ENCODE results near the gene SPTBN1.

Gene SPTBN1

DNA sequence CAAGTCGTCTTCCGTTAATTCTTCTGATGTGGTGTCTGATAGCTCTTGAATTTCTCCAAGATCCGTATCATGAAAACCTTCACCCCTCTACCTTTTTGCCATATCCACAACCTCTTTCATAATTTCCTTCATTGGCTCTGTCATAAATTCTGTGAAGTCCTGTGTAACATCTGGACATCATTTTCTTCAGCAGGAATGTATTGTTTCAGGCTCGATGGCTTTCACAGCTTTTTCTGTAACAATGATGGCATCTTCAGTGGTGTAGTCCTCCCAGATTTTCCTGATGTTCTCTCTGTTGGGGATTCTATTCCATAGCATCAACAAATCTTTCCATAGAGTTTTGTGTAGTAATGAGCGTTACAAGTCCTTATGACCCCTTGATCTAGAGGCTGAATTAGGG is 153.1 kb downstream of the SPTBN1 start:
- DNase-seq (ENCODE audit: low read depth in 2 of 2), result no peak

GRCh38 chr2:54609647-54610046 is 153.5 kb downstream of the SPTBN1 start:
- no peak for DNase-seq (ENCODE audit: low read depth in 2 of 2)

DNA sequence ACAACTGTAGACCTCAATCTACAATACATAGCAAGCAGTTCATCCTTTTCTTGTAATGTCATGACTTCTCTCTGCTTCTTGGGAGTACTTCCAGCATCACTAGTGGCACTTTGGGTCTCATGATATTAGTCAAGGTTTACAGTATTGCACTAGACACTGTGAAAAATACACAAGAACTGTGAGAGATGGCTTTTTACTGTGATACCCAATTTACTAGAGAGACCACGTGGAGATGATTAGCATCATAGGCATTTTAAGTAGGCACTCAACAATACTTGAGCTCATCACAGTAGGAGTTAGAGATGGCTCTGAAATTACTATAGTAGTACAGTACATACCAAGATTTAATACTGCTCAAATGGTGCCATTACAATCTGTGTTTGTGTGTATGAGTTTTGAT is 154.6 kb downstream of the SPTBN1 start:
- DNase-seq (ENCODE audit: low read depth in 2 of 2), result no peak

DNA sequence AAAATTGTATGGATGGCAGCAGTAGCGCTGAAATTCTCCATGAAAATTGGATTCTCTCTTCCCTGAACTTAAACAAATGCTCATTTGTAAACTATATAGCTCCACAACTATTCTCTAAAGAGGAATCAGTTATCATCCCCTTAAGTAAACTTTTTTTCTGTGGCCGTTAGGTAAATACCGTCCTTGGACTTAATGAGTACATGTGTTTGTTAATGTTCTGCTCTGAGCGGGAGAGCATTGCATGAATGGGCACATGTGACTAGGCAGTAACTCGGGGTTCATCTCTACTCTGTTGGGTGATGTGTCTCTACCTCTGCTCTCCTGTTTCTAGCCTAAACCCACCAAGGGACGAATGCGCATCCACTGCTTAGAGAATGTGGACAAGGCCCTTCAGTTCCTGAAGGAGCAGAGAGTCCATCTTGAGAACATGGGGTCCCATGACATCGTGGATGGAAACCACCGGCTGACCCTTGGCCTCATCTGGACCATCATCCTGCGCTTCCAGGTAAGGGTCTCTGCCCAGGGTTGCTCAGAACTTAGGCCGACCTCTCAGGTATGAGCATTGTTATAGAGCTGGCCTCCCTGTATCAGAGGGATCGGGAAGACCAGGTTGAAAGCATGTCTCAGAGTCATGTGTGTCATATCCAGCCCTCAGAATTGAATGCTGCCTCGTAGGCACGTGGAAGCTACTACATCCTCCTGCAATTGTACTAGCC is 155.9 kb downstream of the SPTBN1 start:
- DNase-seq (ENCODE audit: low read depth in 2 of 2), result no peak

GRCh38 chr2:54613386-54613785 is 157.3 kb downstream of the SPTBN1 start:
- no peak for DNase-seq (ENCODE audit: low read depth in 2 of 2)

- DNase-seq (ENCODE audit: low read depth in 2 of 2), result no peak
Observed at GRCh38 chr2:54613794-54614257, 157.7 kb downstream of the SPTBN1 start.

DNA sequence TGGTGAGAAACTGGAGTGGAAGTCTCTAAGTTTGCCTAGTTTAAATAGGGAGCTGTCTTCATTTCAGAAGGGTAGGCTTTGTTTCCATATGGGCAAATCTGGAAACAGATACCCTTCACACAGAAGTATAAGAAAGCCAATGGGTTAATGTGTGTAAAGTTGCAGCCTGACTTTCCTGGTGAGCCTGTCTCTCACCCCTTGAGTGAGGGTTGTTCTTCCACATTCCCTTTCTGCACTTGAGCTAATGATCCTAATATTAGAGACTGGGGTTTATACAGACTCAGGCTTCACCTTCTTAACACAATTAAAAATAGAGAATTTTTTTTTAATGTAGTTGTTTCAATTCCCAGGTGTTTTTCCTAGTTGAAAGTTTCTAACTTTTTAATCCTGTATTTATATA is 158.7 kb downstream of the SPTBN1 start:
- no peak for DNase-seq (ENCODE audit: low read depth in 2 of 2)

DNA sequence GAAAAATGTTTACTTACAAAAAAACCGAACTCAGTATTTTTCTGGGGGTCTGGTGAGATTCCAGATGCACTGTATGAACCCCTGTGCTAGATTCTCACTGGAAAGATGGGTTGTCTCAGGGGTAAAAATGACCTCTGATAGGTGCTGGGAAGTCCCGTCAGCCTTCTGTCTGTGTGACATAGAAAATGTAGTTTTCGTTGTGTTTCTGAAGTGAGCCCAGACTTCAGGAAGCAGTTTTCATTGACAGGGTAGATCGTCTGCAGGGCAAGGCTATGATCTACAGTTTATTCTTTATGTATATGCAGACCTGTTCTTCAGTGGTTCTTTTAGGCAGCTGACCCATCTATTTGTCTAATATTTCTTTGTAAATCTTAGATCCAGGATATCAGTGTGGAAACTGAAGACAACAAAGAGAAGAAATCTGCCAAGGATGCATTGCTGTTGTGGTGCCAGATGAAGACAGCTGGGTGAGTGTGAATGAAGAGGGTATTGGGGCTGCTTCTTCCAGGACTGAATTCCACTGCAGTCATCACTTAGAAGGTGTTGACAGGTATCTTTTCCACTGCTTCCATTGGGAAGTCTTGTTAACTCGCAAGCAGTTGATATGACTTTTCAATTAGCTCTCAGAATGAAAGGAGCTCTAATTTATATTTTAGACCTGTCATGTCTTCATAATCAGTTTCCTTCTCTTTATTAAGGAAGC is 159.9 kb downstream of the SPTBN1 start:
- DNase-seq (ENCODE audit: low read depth in 2 of 2), result no peak

DNA sequence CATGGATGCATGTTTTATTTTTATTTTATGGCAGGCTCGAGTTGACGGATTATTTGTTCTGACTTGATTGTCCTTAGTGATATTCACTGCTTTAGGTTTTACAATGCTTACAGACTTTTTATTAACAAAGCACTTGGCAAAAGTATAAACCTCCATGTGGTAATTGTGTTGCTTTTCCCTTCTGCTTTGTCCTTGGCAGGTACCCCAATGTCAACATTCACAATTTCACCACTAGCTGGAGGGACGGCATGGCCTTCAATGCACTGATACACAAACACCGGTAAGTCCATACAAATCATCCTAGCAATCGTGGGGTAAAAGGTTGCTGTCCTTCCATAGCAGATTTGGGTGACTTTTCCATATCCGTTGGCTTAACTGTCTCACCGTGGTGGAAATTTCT is 161.3 kb downstream of the SPTBN1 start:
- DNase-seq (ENCODE audit: low read depth in 2 of 2), result no peak

DNA sequence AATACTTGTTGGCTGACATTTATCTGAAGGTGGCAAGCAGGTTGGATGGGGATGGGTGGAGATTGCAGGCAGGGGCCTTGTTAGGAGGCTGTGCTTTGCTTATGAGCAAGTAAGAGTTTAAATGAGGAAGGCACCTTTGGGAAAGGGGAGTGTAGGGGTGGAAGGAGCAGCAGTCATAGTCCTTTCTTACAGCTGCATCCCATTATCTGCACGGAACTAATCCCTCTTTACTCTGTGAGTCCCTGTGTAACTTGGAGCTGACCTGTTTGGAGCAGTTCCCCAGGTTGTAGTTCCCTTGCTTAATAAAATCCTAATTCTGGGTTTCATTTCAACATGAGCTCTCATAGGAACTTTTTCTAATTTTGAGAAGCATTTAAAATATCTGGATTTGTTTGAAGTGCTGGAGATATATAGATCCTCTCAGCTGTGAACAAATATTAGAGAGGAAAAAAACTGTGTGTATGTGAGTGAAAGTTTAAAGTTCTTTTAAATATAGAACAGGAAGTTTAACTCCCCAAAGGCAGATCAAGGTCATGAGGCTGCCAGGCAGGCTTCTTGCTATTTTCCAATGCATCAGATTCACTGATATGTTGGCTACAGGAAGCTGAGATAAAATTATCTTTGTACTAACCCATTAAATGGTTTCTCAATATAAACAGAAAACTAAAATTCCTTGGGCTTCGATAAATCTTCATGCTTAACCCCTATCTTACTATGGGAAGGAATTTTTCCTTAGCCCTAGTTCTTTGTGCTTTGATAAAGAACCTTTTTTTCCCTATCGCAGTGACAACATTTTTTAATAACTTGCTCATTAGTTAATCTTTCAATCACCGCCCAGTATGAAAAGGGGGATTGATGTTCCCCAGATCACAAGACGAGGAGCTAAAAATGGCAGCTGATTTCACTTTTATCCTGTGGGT is 162.8 kb downstream of the SPTBN1 start:
- no peak for DNase-seq (ENCODE audit: low read depth in 2 of 2)

- DNase-seq (ENCODE audit: low read depth in 2 of 2), result no peak
Observed at GRCh38 chr2:54619660-54620231, 163.6 kb downstream of the SPTBN1 start.

GRCh38 chr2:54620948-54621347 is 164.8 kb downstream of the SPTBN1 start:
- DNase-seq (ENCODE audit: low read depth in 2 of 2), result no peak

GRCh38 chr2:54624591-54625071 is 168.5 kb downstream of the SPTBN1 start:
- DNase-seq (ENCODE audit: low read depth in 2 of 2), result no peak

- DNase-seq (ENCODE audit: low read depth in 2 of 2), result no peak
Observed at GRCh38 chr2:54626131-54626530, 170.0 kb downstream of the SPTBN1 start.

DNA sequence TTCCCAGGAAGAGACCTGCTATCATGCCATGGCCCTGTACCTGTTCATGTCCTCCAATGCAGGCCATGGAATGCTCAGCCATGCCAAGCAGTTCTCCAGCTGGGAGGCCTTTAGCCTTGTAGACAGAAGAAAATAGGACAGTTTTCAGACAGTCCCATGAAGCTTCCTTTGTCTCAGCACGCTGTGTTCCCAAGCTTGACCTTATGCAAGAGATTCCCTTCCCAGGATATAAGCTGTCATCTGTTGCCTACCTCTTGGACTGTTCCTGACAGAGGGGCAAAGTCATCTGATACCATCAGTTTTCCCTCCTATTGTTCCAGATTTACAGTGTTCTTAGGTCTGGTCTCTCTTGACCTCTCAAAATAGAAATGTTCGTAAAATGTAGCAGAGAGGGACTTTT is 170.8 kb downstream of the SPTBN1 start:
- DNase-seq (ENCODE audit: low read depth in 2 of 2), result no peak

DNA sequence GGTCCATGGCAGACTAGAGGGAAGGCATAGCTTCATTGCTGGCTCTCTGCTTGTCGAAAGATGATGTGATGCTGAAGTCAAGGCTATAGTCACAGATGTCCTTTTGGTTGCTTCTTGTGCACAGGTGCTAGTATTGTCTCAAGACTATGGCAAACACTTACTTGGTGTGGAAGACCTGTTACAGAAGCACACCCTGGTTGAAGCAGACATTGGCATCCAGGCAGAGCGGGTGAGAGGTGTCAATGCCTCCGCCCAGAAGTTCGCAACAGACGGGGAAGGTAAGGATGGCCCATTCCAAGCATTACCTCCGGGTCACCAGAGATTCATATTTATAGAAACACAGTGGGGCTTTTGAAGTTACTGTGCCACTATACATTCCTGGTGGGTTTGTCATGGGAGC is 171.8 kb downstream of the SPTBN1 start:
- DNase-seq (ENCODE audit: low read depth in 2 of 2), result no peak

GRCh38 chr2:54628418-54628817 is 172.3 kb downstream of the SPTBN1 start:
- DNase-seq (ENCODE audit: low read depth in 2 of 2), result no peak

DNA sequence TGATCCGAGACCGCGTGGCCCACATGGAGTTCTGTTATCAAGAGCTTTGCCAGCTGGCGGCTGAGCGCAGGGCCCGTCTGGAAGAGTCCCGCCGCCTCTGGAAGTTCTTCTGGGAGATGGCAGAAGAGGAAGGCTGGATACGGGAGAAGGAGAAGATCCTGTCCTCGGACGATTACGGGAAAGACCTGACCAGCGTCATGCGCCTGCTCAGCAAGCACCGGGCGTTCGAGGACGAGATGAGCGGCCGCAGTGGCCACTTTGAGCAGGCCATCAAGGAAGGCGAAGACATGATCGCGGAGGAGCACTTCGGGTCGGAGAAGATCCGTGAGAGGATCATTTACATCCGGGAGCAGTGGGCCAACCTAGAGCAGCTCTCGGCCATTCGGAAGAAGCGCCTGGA is 172.8 kb downstream of the SPTBN1 start:
- no peak for DNase-seq (ENCODE audit: low read depth in 2 of 2)

GRCh38 chr2:54629390-54629789 is 173.3 kb downstream of the SPTBN1 start:
- DNase-seq (ENCODE audit: low read depth in 2 of 2), result no peak

GRCh38 chr2:54629914-54630857 is 174.1 kb downstream of the SPTBN1 start:
- peak; percentile 24 to 41 for DNase-seq (ENCODE audit: low read depth in 2 of 2)
